Esophagus muscularis mucosa (tissue), 4 donors: ENCODE data around the gene SNHG17. TPM values are rescaled to one million over a fixed set of nuclear protein-coding genes. Genes with fewer than 3 reads are reported as not detected.

ENCODE experiments used
- DNase-seq: peaks from one replicate; pipeline ENCODE4 v3.0.0-alpha.2; 2017; ENCODE audit errors: extremely low spot score
- H3K27ac ChIP-seq, 4 donors: fragments of 200-600 bp; sonication (generic); replicated peaks in 1 of 4; 1 replicate in 3 of 4; 2 replicates in 1 of 4; pipeline ENCODE4 v1.5.1; 2016 to 2019; ENCODE audit warnings: mild to moderate bottlenecking in 1 of 4
- H3K27me3 ChIP-seq, 4 donors: fragments of 200-600 bp; sonication (generic); one replicate each; pipeline versions ENCODE4 v1.5.1 to v1.6.0; 2016 to 2019
- H3K36me3 ChIP-seq, 4 donors: fragments of 200-600 bp; sonication (generic); one replicate each; pipeline ENCODE4 v1.5.1; 2016 to 2019
- H3K4me1 ChIP-seq, 4 donors: fragments of 200-600 bp; sonication (generic); one replicate each; pipeline ENCODE4 v1.5.1; 2016 to 2019
- H3K4me3 ChIP-seq, 4 donors: fragments of 200-600 bp; sonication (generic); 1 replicate in 2 of 4; 2 replicates in 2 of 4; pipeline ENCODE4 v1.5.1; 2016 to 2019; ENCODE audit warnings: mild to moderate bottlenecking in 4 of 4, moderate library complexity in 1 of 4
- H3K9me3 ChIP-seq, 4 donors: fragments of 200-600 bp; sonication (generic); 1 replicate in 3 of 4; 2 replicates in 1 of 4; pipeline ENCODE4 v1.5.1; 2016 to 2019
- CTCF ChIP-seq, 3 experiments: fragments of 200-600 bp in 2 of 3; fragments of 450-650 bp in 1 of 3; sonication (generic) in 2 of 3; IDR thresholded peaks; one replicate each; pipeline ENCODE4 v1.5.1; 2017 to 2019; ENCODE audit warnings: antibody characterized with exemption in 3 of 3, mild to moderate bottlenecking in 2 of 3, moderate library complexity in 1 of 3
- EP300 ChIP-seq: sonication (generic); formaldehyde crosslinking; IDR thresholded peaks from one replicate; pipeline ENCODE4 v1.6.1; 2017; ENCODE audit warnings: antibody characterized with exemption
- POLR2A ChIP-seq: fragments of 450-650 bp; IDR thresholded peaks from one replicate; pipeline ENCODE4 v1.6.1; 2017; ENCODE audit warnings: antibody characterized with exemption, moderate library complexity, mild to moderate bottlenecking, low read depth
- POLR2AphosphoS5 ChIP-seq, 2 donors: sonication (generic); formaldehyde crosslinking; IDR thresholded peaks; one replicate each; pipeline ENCODE4 v1.6.1; 2017; ENCODE audit warnings: antibody characterized with exemption in 2 of 2
- WGBS: methylation state at CpG from one replicate; pipeline ENCODE4 v1.1.5; 2018; 5-methylcytosine and 5-hydroxymethylcytosine counted together
- intact Hi-C: fragments of 100-400 bp; cut with DNase I; formaldehyde crosslinking; loops from one replicate; pipeline ENCODE4 v1.15.1; 2023
- total RNA-seq, 4 donors: library from RNA; depleted of rRNA; stranded (reverse); fragments of >200 nt; gene quantifications; one replicate each; pipeline versions ENCODE4 v1.1.0 to v1.2.1, GENCODE V29; 2016

The SNHG17 gene
- total RNA-seq, 4 donors from 2014 or later: 12.8 to 19.4 (median 18.6) TPM

- no peak overlapping the region for H3K4me3 ChIP-seq
- no peak for DNase-seq
- peaks cover 0 to 8% (median 0%) of the 10 kb centered on the region in 4 donors for H3K9me3 ChIP-seq
- TF ChIP-seq POLR2A: no peak
- no peak for TF ChIP-seq POLR2AphosphoS5 (IDR thresholded peaks at IDR 0.05)
- no peak for TF ChIP-seq CTCF (IDR thresholded peaks at IDR 0.05)
- no peak for TF ChIP-seq EP300
- H3K36me3 ChIP-seq: peaks cover 46 to 86% (median 79%) of the 10 kb centered on the region in 4 donors
- no peaks in the 10 kb centered on the region for H3K27me3 ChIP-seq
- intact Hi-C loops: no loop called here
- WGBS: 85% methylated on average over 8 of the region's 8 CpGs
- H3K4me1 ChIP-seq: peaks cover 3 to 43% (median 17%) of the 10 kb centered on the region in 4 donors
- no peak overlapping the region for H3K27ac ChIP-seq
These were observed 4.3 kb downstream of the SNHG17 start for GRCh38 chr20:38430679-38431325.

- 86% methylated on average over 3 of the region's 3 CpGs for WGBS
- H3K36me3 ChIP-seq: peaks cover 61 to 100% (median 94%) of the 10 kb centered on the region in 4 donors
- no peak overlapping the region for H3K4me3 ChIP-seq
- H3K4me1 ChIP-seq: peaks cover under 1 to 36% (median 13%) of the 10 kb centered on the region in 4 donors
- H3K27ac ChIP-seq: no peak overlapping the region
- intact Hi-C loops: no loop called here
- H3K27me3 ChIP-seq: no peaks in the 10 kb centered on the region
- DNase-seq: no peak
- no peak for TF ChIP-seq POLR2A
- no peak for TF ChIP-seq POLR2AphosphoS5 (IDR thresholded peaks at IDR 0.05)
- no peak for TF ChIP-seq EP300
- TF ChIP-seq CTCF (IDR thresholded peaks at IDR 0.05): no peak
- H3K9me3 ChIP-seq: peaks cover 0 to 8% (median 0%) of the 10 kb centered on the region in 4 donors
These were observed 5.8 kb downstream of the SNHG17 start for GRCh38 chr20:38429301-38429700.

GRCh38 chr20:38428800-38429199 is 6.3 kb downstream of the SNHG17 start:
- no peak for DNase-seq
- H3K27ac ChIP-seq: no peak overlapping the region
- intact Hi-C loops: no loop called here
- H3K27me3 ChIP-seq: no peaks in the 10 kb centered on the region
- peaks cover 0 to 8% (median 0%) of the 10 kb centered on the region in 4 donors for H3K9me3 ChIP-seq
- no peak for TF ChIP-seq EP300
- H3K4me3 ChIP-seq: no peak overlapping the region
- peaks cover 66 to 100% (median 98%) of the 10 kb centered on the region in 4 donors for H3K36me3 ChIP-seq
- 93% methylated on average over 3 of the region's 3 CpGs for WGBS
- peaks cover 0 to 31% (median 8%) of the 10 kb centered on the region in 4 donors for H3K4me1 ChIP-seq

GRCh38 chr20:38427655-38428023 is 7.5 kb downstream of the SNHG17 start:
- no peaks in the 10 kb centered on the region for H3K27me3 ChIP-seq
- no peak for DNase-seq
- H3K36me3 ChIP-seq: peaks cover 75 to 100% (median 98%) of the 10 kb centered on the region in 4 donors
- no peak overlapping the region for H3K27ac ChIP-seq
- WGBS: 86% methylated on average over 5 of the region's 5 CpGs
- peaks cover 0 to 23% (median under 1%) of the 10 kb centered on the region in 4 donors for H3K4me1 ChIP-seq
- peaks cover 0 to 8% (median 0%) of the 10 kb centered on the region in 4 donors for H3K9me3 ChIP-seq
- intact Hi-C loops: no loop called here
- TF ChIP-seq POLR2AphosphoS5 (IDR thresholded peaks at IDR 0.05) (no peak), POLR2A (no peak), CTCF (IDR thresholded peaks at IDR 0.05) (no peak), EP300 (no peak)
- no peak overlapping the region for H3K4me3 ChIP-seq

- WGBS: 74% methylated on average over 13 of the region's 15 CpGs
- H3K4me3 ChIP-seq: no peak overlapping the region
- no peak for TF ChIP-seq EP300
- no peak for TF ChIP-seq CTCF (IDR thresholded peaks at IDR 0.05)
- no peak for TF ChIP-seq POLR2AphosphoS5 (IDR thresholded peaks at IDR 0.05)
- TF ChIP-seq POLR2A: no peak
- H3K27me3 ChIP-seq: no peaks in the 10 kb centered on the region
- no peak overlapping the region for H3K27ac ChIP-seq
- DNase-seq: no peak
- H3K4me1 ChIP-seq: peaks cover 0 to 19% (median 0%) of the 10 kb centered on the region in 4 donors
- peaks cover 75 to 100% (median 98%) of the 10 kb centered on the region in 4 donors for H3K36me3 ChIP-seq
- H3K9me3 ChIP-seq: peaks cover 0 to under 1% (median 0%) of the 10 kb centered on the region in 4 donors
- intact Hi-C loops: no loop called here
These were observed 8.9 kb downstream of the SNHG17 start for GRCh38 chr20:38426006-38426897.
